ENCODE results near the gene TNS1. TPM values are rescaled to one million over a fixed set of nuclear protein-coding genes. Genes with fewer than 3 reads are reported as not detected.
"Not testable (repeated sequence)": the region's sequence is repeated elsewhere in the genome, so short reads cannot be mapped to it uniquely, and the experiment has no call there.

The TNS1 gene
- total RNA-seq, 2 experiments from 2014 or later: 0.89 to 1.4 TPM

DNA sequence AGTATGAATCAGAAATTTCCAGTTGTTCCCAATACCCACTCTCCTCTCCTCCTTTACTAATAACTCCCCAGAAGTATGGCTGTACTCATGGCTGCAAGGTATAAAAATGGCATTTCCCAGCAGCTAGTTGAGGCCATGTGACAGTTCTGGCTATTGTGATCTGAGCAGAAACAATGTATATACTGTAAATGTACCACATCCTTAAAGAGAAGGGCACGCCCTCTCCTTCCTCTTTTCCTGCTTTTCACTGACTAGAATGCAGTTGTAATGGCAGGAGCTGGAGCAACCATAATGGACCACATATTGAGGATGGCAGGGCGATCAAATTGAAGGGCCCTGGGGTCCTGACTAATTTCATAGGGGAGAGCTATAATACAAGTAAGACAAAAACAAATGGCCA lies 211.2 kb downstream of the TNS1 start:
- no peak overlapping the region for H3K4me3 Mint-ChIP-seq
- no peak for DNase-seq
- H3K4me1 Mint-ChIP-seq: peaks cover 2% of the 10 kb centered on the region
- H3K27me3 Mint-ChIP-seq: no peaks in the 10 kb centered on the region
- H3K27ac Mint-ChIP-seq: no peak overlapping the region
- H3K36me3 Mint-ChIP-seq: no peaks in the 10 kb centered on the region
- H3K9me3 Mint-ChIP-seq: no peaks in the 10 kb centered on the region

DNA sequence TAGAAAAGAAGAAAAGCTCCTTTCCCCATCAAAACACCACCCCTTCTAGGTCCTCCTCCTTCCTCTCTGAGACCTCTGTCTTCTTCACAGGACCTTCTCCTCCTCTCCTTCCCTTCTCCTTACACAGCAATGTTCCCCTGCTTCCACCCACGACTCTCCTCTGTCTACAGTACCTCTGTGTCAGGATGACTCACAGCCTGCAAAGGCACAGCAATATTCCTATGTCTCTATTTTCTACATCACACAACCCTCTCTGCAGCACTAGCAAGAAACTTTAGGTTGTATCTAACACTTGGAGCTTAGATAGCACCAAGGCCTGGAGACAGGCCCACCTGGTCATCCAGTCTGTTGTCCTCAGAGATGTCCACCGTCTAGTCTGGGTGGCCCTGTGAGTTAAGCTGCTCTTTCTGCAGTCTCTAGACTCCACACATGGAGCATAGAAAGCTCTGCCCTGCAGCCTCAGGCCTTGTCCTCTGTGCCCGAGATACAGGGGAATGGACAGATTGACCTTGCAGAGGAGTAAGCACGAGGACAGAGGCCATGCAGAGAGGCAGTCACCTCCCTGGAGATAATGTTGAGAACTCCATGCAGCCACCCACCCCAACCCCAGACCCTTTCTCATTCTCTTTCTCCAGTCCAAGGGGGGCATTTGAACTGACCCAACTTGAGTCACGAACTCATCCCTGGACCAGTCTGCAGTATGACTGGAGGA lies 212.0 kb downstream of the TNS1 start:
- no peak for DNase-seq
- no peaks in the 10 kb centered on the region for H3K9me3 Mint-ChIP-seq

DNA sequence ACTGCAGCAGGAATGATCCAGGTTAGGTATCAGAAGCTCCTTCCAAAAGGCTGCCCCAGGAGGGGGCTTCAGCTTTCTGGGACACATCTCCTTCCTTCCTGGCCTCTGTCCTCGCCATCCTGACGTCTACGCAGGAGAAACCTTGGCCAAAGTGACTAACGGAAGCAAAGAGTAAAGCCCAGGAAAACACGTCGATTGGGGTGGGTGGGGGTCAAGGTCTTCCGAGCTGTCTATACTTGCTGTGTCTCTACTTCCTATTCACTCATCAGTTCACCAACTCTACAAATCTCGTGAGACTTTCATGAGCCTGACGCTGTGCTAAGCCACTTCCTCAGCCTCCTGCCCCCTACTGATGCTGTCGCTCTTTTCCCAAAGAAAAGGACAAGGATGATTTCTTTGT lies 212.6 kb downstream of the TNS1 start:
- H3K27ac Mint-ChIP-seq: peak overlapping the region; percentile 5
- H3K9me3 Mint-ChIP-seq: no peaks in the 10 kb centered on the region
- H3K4me1 Mint-ChIP-seq: peaks cover 7% of the 10 kb centered on the region
- H3K4me3 Mint-ChIP-seq: peak overlapping the region; percentile 78
- H3K36me3 Mint-ChIP-seq: no peaks in the 10 kb centered on the region
- no peak for DNase-seq
- H3K27me3 Mint-ChIP-seq: no peaks in the 10 kb centered on the region

More for the DNA sequence above, 212.0 kb downstream of the TNS1 start:
- H3K4me3 Mint-ChIP-seq: peak overlapping the region; percentile 78
- H3K27me3 Mint-ChIP-seq: no peaks in the 10 kb centered on the region
- peaks cover 2% of the 10 kb centered on the region for H3K4me1 Mint-ChIP-seq
- no peaks in the 10 kb centered on the region for H3K36me3 Mint-ChIP-seq
- H3K27ac Mint-ChIP-seq: peak overlapping the region; percentile 22

DNA sequence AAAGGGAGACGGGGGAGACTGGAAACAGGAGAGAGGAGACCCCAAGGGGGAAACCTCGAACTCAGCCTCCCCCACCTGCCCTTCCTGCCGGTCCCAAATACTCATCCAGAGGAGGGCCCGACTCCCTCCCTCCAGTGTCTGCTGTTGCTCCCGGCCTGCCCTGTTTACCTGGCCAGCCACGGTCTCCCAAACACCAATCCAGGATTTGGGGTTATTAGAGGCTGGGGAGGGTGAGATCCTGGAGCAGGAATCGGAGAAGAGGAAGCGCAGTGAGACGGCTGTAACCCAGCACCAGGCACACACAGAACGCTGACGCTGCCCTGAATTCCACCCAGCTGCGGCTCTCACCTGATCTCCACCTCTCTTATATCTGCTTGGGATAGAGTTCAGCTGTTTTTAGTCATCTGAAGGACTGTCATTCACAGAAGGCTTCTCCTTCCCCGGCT lies 213.0 kb downstream of the TNS1 start:
- Mint-ChIP-seq H3K36me3 (no peaks in the 10 kb centered on the region), H3K4me1 (peaks cover 8% of the 10 kb centered on the region), H3K27me3 (no peaks in the 10 kb centered on the region), H3K9me3 (no peaks in the 10 kb centered on the region), H3K4me3 (peak overlapping the region; percentile 78), H3K27ac (peak overlapping the region; percentile 78)
- no peak for DNase-seq

DNA sequence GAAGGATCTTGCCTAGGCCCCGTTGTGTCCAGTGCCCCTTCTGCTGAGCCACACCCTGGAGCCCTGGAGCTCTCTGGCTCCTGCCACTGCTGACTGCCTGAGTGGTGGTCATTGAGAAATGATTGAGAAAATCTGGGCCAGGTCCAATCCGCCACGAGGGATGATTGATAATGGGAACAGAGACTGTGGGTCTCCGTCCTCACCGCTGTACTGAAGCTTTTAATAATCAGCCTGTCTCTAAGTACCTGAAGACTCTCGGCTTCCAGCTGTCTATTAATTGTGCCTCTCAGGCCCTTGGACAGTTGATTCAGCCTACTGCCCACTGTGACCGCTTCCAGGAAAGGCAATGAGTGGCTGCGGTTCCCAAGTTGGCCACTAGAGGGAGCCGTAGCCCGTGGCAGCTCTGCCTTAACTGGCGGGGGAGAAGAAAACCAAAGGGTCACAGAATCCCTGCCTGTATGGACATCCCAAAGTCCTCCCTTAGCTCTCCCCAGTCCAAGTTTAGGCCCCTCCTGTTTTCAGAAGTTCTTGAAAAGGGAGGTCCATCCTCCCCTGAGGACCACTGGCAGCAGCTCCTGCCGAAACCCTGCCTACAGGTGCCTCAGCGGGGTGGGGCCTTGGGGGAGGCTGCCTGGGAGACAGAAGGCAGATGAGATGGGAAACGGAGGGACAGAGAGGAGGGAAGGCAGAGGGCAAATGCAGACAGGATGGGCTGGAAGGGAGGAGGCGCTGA lies 213.6 kb downstream of the TNS1 start:
- peaks cover 8% of the 10 kb centered on the region for H3K4me1 Mint-ChIP-seq
- H3K27me3 Mint-ChIP-seq: no peaks in the 10 kb centered on the region
- peak overlapping the region; percentile 78 for H3K4me3 Mint-ChIP-seq
- peak overlapping the region; percentile 78 for H3K27ac Mint-ChIP-seq
- no peaks in the 10 kb centered on the region for H3K36me3 Mint-ChIP-seq
- H3K9me3 Mint-ChIP-seq: no peaks in the 10 kb centered on the region
- peak; percentile 72 for DNase-seq

DNA sequence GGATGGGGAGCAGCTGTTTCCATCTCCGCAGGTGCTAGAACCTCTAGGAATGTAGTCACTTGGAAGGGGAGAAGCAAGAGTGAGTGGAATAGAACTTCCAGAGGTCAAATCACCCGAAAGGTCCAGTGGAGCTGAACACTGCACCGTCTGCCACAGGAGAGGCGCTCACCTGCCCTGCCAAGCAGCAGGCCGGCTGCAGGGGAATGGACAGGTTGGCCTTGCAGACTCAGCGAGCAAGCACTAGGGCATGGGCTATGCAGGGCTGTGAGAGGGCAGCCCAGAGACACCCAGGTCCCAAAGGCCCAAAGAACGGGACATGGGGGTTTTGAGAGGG lies 214.2 kb downstream of the TNS1 start:
- H3K36me3 Mint-ChIP-seq: no peaks in the 10 kb centered on the region
- H3K27ac Mint-ChIP-seq: no peak overlapping the region
- no peaks in the 10 kb centered on the region for H3K27me3 Mint-ChIP-seq
- peaks cover 8% of the 10 kb centered on the region for H3K4me1 Mint-ChIP-seq
- H3K4me3 Mint-ChIP-seq: no peak overlapping the region
- no peak for DNase-seq
- H3K9me3 Mint-ChIP-seq: peaks cover 2% of the 10 kb centered on the region

DNA sequence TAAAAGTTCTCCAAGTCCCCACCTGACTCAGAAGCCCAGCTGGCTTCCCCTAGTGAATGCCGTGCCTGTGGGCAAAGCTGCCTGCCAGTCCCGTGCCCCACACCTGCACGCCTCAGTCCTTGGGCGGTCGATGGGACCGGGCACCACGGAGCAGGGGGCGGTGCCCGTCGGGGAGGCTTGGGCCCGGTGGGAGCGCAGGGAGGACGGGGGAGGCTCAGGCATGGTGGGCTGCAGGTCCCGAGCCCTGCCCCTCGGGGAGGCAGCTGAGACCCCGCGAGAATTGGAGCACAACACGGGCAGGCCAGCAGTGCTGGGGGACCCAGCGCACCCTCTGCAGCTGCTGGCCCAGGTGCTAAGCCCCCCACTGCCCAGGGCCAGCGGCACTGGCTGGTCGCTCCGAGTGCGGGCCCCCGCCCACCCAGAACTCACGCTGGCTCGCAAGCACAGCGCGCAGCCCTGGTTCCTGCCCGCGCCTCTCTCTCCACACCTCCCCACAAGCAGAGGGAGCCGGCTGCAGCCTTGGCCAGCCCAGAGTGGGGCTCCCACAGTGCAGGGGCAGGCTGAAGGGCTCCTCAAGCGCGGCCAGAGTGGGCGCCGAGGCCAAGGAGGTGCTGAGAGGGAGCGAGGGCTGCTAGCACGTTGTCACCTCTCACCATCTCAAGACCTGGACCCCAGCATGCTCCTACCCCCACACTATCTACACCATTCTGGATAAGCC lies 215.5 kb downstream of the TNS1 start:
- Mint-ChIP-seq H3K36me3 (peaks cover 4% of the 10 kb centered on the region), H3K4me1 (peaks cover 8% of the 10 kb centered on the region), H3K9me3 (peaks cover 10% of the 10 kb centered on the region), H3K27ac (no peak overlapping the region), H3K27me3 (no peaks in the 10 kb centered on the region), H3K4me3 (no peak overlapping the region)
- no peak for DNase-seq

DNA sequence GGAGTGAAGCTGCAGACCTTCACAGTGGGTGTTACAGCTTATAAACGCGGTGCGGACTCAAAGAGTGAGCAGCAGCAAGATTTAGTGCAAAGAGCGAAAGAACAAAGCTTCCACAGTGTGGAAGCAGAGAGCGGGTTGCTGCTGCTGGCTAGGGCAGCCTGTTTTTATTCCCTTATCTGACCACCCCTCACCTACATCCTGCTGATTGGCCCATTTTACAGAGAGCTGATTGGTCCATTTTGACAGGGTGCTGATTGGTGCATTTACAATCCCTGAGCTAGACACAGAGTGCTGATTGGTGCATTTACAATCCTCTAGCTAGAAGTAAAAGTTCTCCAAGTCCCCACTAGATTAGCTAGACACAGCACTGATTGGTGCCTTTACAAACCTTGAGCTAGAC lies 216.2 kb downstream of the TNS1 start:
- H3K4me3 Mint-ChIP-seq, H3K27ac Mint-ChIP-seq, DNase-seq, H3K4me1 Mint-ChIP-seq, H3K27me3 Mint-ChIP-seq, H3K9me3 Mint-ChIP-seq, H3K36me3 Mint-ChIP-seq: not testable (repeated sequence)

DNA sequence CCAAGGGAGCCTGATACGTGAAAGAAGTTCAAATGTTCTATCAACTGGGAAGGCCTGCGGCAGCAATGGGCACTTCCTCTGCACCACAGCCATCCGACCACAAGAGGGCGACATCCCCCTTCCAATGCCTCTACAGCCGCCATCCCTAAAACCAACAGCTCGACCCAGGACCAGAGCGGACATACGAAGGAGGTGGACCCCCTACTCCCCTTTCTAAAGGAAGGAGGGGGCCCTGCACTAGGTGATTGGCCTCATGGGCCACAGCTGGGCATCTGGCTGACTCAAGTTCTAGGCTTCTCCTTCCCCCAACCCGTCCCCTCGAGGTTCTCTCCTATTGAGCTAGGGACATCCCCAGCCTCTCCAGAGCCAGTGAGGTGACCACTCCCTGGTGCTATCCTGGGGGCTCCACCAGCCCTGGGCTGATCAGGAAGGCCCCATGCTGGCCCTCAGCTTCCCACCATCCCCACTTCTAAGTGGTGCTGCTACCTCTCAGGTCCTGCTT lies 217.2 kb downstream of the TNS1 start:
- Mint-ChIP-seq H3K4me1 (peaks cover 7% of the 10 kb centered on the region), H3K4me3 (no peak overlapping the region), H3K27ac (no peak overlapping the region), H3K27me3 (no peaks in the 10 kb centered on the region), H3K36me3 (peaks cover 4% of the 10 kb centered on the region), H3K9me3 (peaks cover 11% of the 10 kb centered on the region)
- peak; percentile 67 for DNase-seq

DNA sequence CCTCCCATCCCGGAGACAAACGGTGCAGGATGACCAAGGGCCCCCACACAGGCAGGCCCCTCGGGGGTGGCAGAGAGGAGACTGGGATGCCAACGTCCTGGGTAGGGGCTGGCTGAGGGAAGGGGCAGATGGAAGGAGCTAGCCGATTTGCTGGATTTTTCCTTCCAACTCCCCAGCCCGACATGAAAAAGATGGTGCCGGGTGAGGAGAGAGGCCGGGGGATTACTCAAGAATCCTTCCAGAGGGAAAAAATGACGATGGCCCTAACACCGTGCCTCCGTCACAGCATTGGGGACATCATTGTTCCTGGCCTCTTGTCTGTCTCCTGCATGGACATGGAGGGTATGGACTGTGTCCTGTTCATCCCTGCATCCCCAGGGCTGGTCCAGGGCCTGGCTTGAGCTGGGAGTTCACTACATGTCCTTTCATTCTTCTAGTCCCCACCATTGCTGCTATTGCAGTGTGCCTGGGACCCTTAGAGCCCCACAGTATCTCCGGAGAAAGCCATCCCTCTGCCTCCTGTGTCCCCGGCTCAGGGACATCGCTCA lies 217.7 kb downstream of the TNS1 start:
- DNase-seq: no peak
- Mint-ChIP-seq H3K27ac (no peak overlapping the region), H3K9me3 (peaks cover 11% of the 10 kb centered on the region), H3K36me3 (peaks cover 4% of the 10 kb centered on the region), H3K27me3 (no peaks in the 10 kb centered on the region), H3K4me3 (no peak overlapping the region), H3K4me1 (peaks cover 8% of the 10 kb centered on the region)

DNA sequence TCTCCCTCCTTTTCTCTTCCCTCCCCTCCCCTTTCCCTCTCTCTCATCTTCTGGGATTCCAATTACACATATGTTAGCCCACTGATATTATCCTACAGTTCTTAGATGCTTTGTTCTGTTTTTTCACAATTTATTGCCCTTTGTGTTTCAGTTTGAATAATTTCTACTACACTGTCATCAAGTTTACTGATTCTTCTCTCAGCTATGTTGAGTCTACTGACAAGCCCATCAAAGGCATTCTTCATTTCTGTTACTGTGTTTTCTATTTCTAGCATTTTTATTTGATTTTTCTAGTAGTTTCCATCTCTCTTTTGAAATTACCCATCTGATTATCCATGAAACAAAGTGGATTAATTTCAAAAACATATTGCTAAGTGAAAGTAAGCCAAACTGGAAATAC lies 219.6 kb downstream of the TNS1 start:
- H3K27me3 Mint-ChIP-seq: peaks cover 2% of the 10 kb centered on the region
- DNase-seq: no peak
- no peak overlapping the region for H3K4me3 Mint-ChIP-seq
- H3K27ac Mint-ChIP-seq: no peak overlapping the region
- H3K9me3 Mint-ChIP-seq: peaks cover 11% of the 10 kb centered on the region
- H3K4me1 Mint-ChIP-seq: peaks cover 8% of the 10 kb centered on the region
- H3K36me3 Mint-ChIP-seq: peaks cover 4% of the 10 kb centered on the region

DNA sequence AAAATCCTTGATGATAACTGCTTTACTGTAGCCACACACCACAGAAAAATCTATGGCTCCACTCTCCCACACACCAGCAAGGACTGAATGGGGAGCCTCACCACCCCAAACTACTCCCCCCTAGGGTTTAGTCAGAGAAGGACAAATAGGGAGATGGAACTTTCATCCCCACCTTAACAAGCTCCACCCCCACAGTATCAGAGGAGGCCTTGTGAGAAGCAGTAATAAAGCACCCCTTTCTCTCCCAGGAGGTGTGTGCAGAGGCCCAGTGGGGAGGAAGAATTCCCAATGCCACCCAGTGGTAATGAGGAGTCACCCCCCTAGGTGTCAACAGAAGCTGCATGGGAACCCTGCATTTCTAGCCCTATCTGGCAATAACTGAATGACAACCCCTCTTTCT lies 224.9 kb downstream of the TNS1 start:
- H3K27me3 Mint-ChIP-seq: peaks cover 5% of the 10 kb centered on the region

DNA sequence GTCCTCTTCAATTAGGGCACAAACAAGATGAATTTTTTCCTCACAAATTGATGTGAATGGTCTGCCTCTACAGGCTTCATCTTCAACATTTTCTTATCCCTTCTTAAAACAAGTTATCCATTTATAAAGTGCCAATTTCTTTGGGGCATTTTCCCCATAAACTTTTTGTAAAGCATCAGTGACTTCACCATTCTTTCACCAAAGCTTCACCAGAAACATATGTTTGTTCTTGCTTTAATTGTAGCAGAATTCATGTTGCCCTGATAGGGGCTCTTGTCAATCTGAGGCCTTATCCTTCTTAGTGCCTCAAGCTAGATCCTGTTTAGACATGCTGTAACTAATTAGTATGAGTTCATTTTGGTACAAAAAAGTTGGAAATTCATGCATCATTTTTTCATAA lies 226.2 kb downstream of the TNS1 start:
- Mint-ChIP-seq H3K36me3 (no peaks in the 10 kb centered on the region), H3K9me3 (peaks cover 3% of the 10 kb centered on the region), H3K27me3 (peaks cover 5% of the 10 kb centered on the region), H3K27ac (no peak overlapping the region), H3K4me1 (peaks cover 3% of the 10 kb centered on the region), H3K4me3 (no peak overlapping the region)
- no peak for DNase-seq

More for the DNA sequence above, 224.9 kb downstream of the TNS1 start:
- DNase-seq: no peak
- no peak overlapping the region for H3K4me3 Mint-ChIP-seq
- no peaks in the 10 kb centered on the region for H3K36me3 Mint-ChIP-seq
- no peak overlapping the region for H3K27ac Mint-ChIP-seq
- H3K4me1 Mint-ChIP-seq: peaks cover 3% of the 10 kb centered on the region
- H3K9me3 Mint-ChIP-seq: peaks cover 3% of the 10 kb centered on the region

DNA sequence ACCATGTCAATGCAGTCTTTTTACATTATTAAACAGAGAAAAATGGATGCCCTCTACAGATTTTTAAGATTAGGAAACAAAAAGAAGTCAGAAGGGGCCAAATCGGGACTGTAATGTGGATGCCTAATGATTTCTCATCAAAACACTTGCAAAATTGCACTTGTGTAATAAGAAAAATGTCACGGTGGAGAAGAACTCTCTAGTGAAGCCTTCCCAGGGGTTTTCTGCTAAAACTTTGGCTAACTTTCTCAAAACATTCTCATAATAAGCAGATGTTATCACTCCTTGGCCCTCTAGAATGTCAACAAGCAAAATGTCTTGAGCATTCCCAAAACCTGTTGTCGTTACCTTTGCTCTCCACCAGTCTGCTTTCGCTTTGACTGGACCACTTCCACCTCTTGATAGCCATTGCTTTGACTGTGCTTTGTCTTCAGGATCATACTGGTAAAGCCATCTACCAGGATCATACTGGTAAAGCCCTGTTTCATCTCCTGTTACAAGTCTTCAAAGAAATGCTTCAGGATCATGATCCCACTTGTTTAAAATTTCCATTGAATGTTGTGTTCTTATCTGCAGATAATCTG lies 226.8 kb downstream of the TNS1 start:
- H3K36me3 Mint-ChIP-seq: no peaks in the 10 kb centered on the region
- peaks cover 3% of the 10 kb centered on the region for H3K4me1 Mint-ChIP-seq
- H3K27ac Mint-ChIP-seq: no peak overlapping the region
- peaks cover 5% of the 10 kb centered on the region for H3K27me3 Mint-ChIP-seq
- peaks cover 2% of the 10 kb centered on the region for H3K9me3 Mint-ChIP-seq
- DNase-seq: no peak
- no peak overlapping the region for H3K4me3 Mint-ChIP-seq

DNA sequence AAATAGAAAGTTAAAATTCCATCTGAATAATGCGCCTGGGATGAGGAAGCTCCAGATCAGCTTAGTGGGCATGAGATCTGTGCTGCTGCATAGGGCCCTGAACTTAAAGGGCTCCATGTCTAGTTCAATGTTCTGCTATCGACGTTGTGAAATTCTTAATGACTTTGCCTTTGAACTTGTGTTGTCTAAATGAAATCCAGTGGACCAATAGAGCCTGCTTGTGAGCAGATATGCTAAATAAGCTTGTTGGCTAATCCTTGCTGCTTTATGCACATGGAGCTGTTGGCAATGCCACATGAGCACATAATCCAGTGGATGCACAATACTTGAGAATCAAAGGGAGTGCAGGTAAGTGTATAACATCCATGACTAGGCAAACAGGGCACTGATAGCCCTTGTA lies 228.6 kb downstream of the TNS1 start:
- Mint-ChIP-seq H3K27ac (no peak overlapping the region), H3K36me3 (no peaks in the 10 kb centered on the region), H3K9me3 (peaks cover 2% of the 10 kb centered on the region), H3K27me3 (peaks cover 3% of the 10 kb centered on the region), H3K4me3 (no peak overlapping the region), H3K4me1 (no peaks in the 10 kb centered on the region)
- DNase-seq: no peak
